Suprapubic skin (tissue), 3 donors: ENCODE measurements around the gene CCDC175.

Experiments
- EP300 ChIP-seq: sonication (generic); formaldehyde crosslinking; IDR thresholded peaks from one replicate; pipeline ENCODE4 v1.6.1; 2017; ENCODE audit warnings: antibody characterized with exemption
- POLR2A ChIP-seq, 2 donors: fragments of 450-650 bp; IDR thresholded peaks; one replicate each; pipeline ENCODE4 v1.6.1; 2017; ENCODE audit warnings: antibody characterized with exemption in 2 of 2, mild to moderate bottlenecking in 2 of 2, moderate library complexity in 2 of 2
- TF ChIP-seq, protein P1 (sequence below), 2 donors: fragments of 200-600 bp in 1 of 2; fragments of 450-650 bp in 1 of 2; sonication (generic) in 1 of 2; IDR thresholded peaks; one replicate each; pipeline ENCODE4 v1.5.1; 2016 to 2019; ENCODE audit warnings: antibody characterized with exemption in 2 of 2, mild to moderate bottlenecking in 1 of 2, moderate library complexity in 1 of 2

DNA sequence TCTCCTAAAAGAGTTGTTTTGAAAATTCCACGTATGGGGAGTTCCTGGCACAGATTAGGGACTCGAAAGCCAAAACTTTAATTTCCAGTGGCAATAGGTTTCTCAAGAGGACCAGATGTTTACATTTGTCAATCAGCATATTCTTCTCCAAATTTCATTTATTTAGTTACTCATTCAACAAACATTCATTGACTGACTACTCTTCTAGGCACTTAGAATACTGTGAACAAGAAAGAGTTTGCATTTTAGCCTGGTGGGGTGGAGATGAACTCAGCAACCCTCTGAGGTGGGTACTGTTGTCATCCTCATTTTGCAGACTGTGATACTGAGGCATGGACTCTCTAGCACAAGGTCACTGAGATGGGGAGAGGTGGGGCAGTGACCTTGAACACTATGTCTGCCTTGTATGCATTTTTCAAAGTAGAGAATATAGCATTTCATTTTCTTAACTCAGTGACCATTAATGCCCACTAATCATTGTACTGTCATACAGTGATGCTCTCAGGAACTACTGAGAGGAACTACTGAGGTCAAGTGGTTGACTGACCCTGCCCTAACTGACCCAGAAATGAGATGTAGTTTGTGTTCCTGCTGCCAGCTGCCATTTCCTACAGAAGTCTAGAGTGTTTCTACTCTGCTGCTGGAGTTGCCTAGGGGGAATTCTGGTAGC lies 94.6 kb downstream of the CCDC175 start:
- TF ChIP-seq, protein P1, sequence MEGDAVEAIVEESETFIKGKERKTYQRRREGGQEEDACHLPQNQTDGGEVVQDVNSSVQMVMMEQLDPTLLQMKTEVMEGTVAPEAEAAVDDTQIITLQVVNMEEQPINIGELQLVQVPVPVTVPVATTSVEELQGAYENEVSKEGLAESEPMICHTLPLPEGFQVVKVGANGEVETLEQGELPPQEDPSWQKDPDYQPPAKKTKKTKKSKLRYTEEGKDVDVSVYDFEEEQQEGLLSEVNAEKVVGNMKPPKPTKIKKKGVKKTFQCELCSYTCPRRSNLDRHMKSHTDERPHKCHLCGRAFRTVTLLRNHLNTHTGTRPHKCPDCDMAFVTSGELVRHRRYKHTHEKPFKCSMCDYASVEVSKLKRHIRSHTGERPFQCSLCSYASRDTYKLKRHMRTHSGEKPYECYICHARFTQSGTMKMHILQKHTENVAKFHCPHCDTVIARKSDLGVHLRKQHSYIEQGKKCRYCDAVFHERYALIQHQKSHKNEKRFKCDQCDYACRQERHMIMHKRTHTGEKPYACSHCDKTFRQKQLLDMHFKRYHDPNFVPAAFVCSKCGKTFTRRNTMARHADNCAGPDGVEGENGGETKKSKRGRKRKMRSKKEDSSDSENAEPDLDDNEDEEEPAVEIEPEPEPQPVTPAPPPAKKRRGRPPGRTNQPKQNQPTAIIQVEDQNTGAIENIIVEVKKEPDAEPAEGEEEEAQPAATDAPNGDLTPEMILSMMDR (IDR thresholded peaks at IDR 0.05), result no peak
- no peak for TF ChIP-seq POLR2A (IDR thresholded peaks at IDR 0.05)
- no peak for TF ChIP-seq EP300
